HepG2 (cell line): ENCODE results near the gene CACNA1H. TPM values are rescaled to one million over a fixed set of nuclear protein-coding genes. Genes with fewer than 3 reads are reported as not detected.

ENCODE experiments used
- AFF4 ChIP-seq: sonication (generic); formaldehyde crosslinking; IDR thresholded peaks from 2 replicates; pipeline ENCODE4 v1.4.0; 2020; ENCODE audit warnings: missing genetic modification reagents
- ATRX ChIP-seq: sonication (generic); formaldehyde crosslinking; IDR thresholded peaks from 2 replicates; pipeline ENCODE4 v1.4.0; 2020; ENCODE audit warnings: missing genetic modification reagents, borderline replicate concordance
- BCL6 ChIP-seq: IDR thresholded peaks from 2 replicates; pipeline ENCODE4 v1.6.1; 2016; ENCODE audit warnings: missing genetic modification reagents, missing compliant biosample characterization
- CEBPG ChIP-seq: IDR thresholded peaks from 2 replicates; pipeline ENCODE4 v1.6.1; 2016
- DMAP1 ChIP-seq: IDR thresholded peaks from 2 replicates; pipeline ENCODE4 v1.6.1; 2016
- ELF3 ChIP-seq: IDR thresholded peaks from 2 replicates; pipeline ENCODE4 v1.6.1; 2016; ENCODE audit warnings: missing genetic modification reagents, missing compliant biosample characterization
- EP300 ChIP-seq, 3 experiments: sonication (generic) in 1 of 3; formaldehyde crosslinking in 1 of 3; IDR thresholded peaks; 2 replicates each; pipeline versions ENCODE4 v1.5.1 to v1.6.1; 2011 to 2020; ENCODE audit warnings: low read depth in 2 of 3, low read length in 2 of 3, borderline replicate concordance in 1 of 3, improper control_type of control experiment in 1 of 3, mild to moderate bottlenecking in 1 of 3, missing genetic modification reagents in 1 of 3, moderate library complexity in 1 of 3
- KDM5A ChIP-seq: fragments of 200-600 bp; sonication (generic); IDR thresholded peaks from 2 replicates; pipeline ENCODE4 v1.7.0; 2018; ENCODE audit warnings: antibody characterized with exemption, mild to moderate bottlenecking, low read length, borderline replicate concordance
- MAF1 ChIP-seq: sonication (generic); formaldehyde crosslinking; IDR thresholded peaks from 2 replicates; pipeline ENCODE4 v1.5.0; 2020; ENCODE audit warnings: missing genetic modification reagents, borderline replicate concordance
- MBD4 ChIP-seq: IDR thresholded peaks from 2 replicates; pipeline ENCODE4 v1.6.1; 2012; ENCODE audit warnings: low read length, inconsistent platforms, borderline replicate concordance
- MNT ChIP-seq: fragments of 450-650 bp; IDR thresholded peaks from 2 replicates; pipeline ENCODE4 v1.6.1; 2016
- MXI1 ChIP-seq: IDR thresholded peaks from 3 replicates; pipeline ENCODE4 v1.6.1; 2012; ENCODE audit warnings: low read depth, low read length, inconsistent platforms, borderline replicate concordance
- RAD51 ChIP-seq: fragments of 450-650 bp; IDR thresholded peaks from 2 replicates; pipeline ENCODE4 v1.6.1; 2016; ENCODE audit warnings: borderline replicate concordance
- SNAPC2 ChIP-seq: sonication (generic); formaldehyde crosslinking; IDR thresholded peaks from 2 replicates; pipeline ENCODE4 v1.8.1; 2022; ENCODE audit warnings: mild to moderate bottlenecking, missing genetic modification reagents
- TAF15 ChIP-seq: fragments of 200-400 bp; formaldehyde crosslinking; IDR thresholded peaks from one replicate; pipeline ENCODE4 v1.6.1; 2018; ENCODE audit warnings: mild to moderate bottlenecking, low read depth, low read length; ENCODE audit not compliant: poor library complexity, severe bottlenecking
- ZBTB49 ChIP-seq: sonication (generic); formaldehyde crosslinking; IDR thresholded peaks from 2 replicates; pipeline ENCODE4 v1.4.0; 2020; ENCODE audit warnings: missing genetic modification reagents, borderline replicate concordance
- ZEB1 ChIP-seq: IDR thresholded peaks from 2 replicates; pipeline ENCODE4 v1.6.1; 2012; ENCODE audit warnings: mild to moderate bottlenecking, low read depth, inconsistent platforms; ENCODE audit not compliant: insufficient replicate concordance
- ZFP1 ChIP-seq: IDR thresholded peaks from 2 replicates; pipeline ENCODE4 v1.6.1; 2016
- ZNF101 ChIP-seq: sonication (generic); formaldehyde crosslinking; IDR thresholded peaks from 2 replicates; pipeline ENCODE4 v1.4.0; 2020; ENCODE audit warnings: mild to moderate bottlenecking, low read depth, missing genetic modification reagents, borderline replicate concordance
- ZNF263 ChIP-seq: sonication (generic); formaldehyde crosslinking; IDR thresholded peaks from 2 replicates; pipeline ENCODE4 v1.4.0; 2020; ENCODE audit warnings: missing genetic modification reagents
- ZNF530 ChIP-seq: sonication (generic); formaldehyde crosslinking; IDR thresholded peaks from 2 replicates; pipeline ENCODE4 v1.5.0; 2020; ENCODE audit warnings: low read depth, mild to moderate bottlenecking, missing genetic modification reagents
- ZNF629 ChIP-seq: sonication (generic); formaldehyde crosslinking; conservative IDR thresholded peaks from 2 replicates; pipeline ENCODE4 v1.5.0; 2020; ENCODE audit warnings: missing genetic modification reagents
- ZNF639 ChIP-seq: conservative IDR thresholded peaks from 2 replicates; pipeline ENCODE4 v1.6.1; 2018; ENCODE audit warnings: missing genetic modification reagents
- ZNF772 ChIP-seq: sonication (generic); formaldehyde crosslinking; IDR thresholded peaks from 2 replicates; pipeline ENCODE4 v1.5.0; 2020; ENCODE audit warnings: mild to moderate bottlenecking, missing genetic modification reagents
- polyA plus RNA-seq, 8 experiments: library from polyadenylated mRNA; depleted of rRNA in 3 of 8; stranded (reverse) in 7 of 8; unstranded in 1 of 8; fragments of >200 nt; fragmentation: Illumina TruSeq in 4 of 8; extraction: Trizol in 4 of 8; gene quantifications; 2 replicates each; pipeline versions ENCODE4 v1.2.1 to v1.2.3, GENCODE V29; 2011 to 2016; ENCODE audit warnings: low read depth in 4 of 8, missing spikeins in 1 of 8, mixed read lengths in 1 of 8; ENCODE audit not compliant: insufficient read depth in 1 of 8
- total RNA-seq, 5 experiments: library from RNA; depleted of rRNA; stranded (reverse); fragments of >200 nt; fragmentation: Illumina TruSeq; extraction: Trizol; gene quantifications; 2 replicates each; pipeline ENCODE4 v1.2.3, GENCODE V29; 2016; ENCODE audit warnings: low read depth in 1 of 5

Gene CACNA1H
- total and polyA plus RNA-seq, 2 of the 13 experiments (the other 11 are each of a cell fraction or from before 2014, with no cell fraction given), result 0.40 to 1.8 TPM

- TF ChIP-seq MXI1 (peak; percentile 93), SNAPC2 (CRISPR knock-in tag) (no peak), BCL6 (CRISPR knock-in tag) (peak; percentile 61), ZNF772 (CRISPR knock-in tag) (no peak), MBD4 (no peak), MNT (peak; percentile 89), ZFP1 (CRISPR knock-in tag) (no peak), ZEB1 (no peak), TAF15 (no peak), DMAP1 (CRISPR knock-in tag) (no peak), ELF3 (peak; percentile 96), ZNF101 (CRISPR knock-in tag) (no peak), ZNF639 (no peak), RAD51 (no peak; the same call in 1 of the 2 replicates), CEBPG (CRISPR knock-in tag) (0 out of 2 replicates have a peak, but pooled peaks have one; percentile 13), AFF4 (CRISPR knock-in tag) (no peak), ZBTB49 (CRISPR knock-in tag) (no peak), ZNF263 (CRISPR knock-in tag) (no peak), ATRX (CRISPR knock-in tag) (no peak), KDM5A (no peak), ZNF530 (CRISPR knock-in tag) (no peak), MAF1 (CRISPR knock-in tag) (no peak), EP300 (IDR thresholded peaks at IDR 0.05; ENCODE audit: low read depth in 2 of 2, low read length in 2 of 2) (no peak), EP300 (CRISPR knock-in tag; IDR thresholded peaks at IDR 0.05; ENCODE audit: borderline replicate concordance) (peak; percentile 62), ZNF629 (no peak)
Observed at GRCh38 chr16:1137604-1138003, 15.3 kb upstream of the CACNA1H start (continued).
